ENCODE data around the gene PCDHGA6. TPM values are rescaled to one million over a fixed set of nuclear protein-coding genes. Genes with fewer than 3 reads are reported as not detected.

The PCDHGA6 gene
- total and polyA plus RNA-seq, 10 donors: 0.35 to 5.0 (median 4.0) TPM

- Histone ChIP-seq H3K4me3 (peak within 1 kb of the TSS in 5 of 8 donors; percentile 2 to 60 (median 24)), H3K27ac (no peak within 1 kb of the TSS), H3K27me3 (replicated peaks in 1 of 7) (peaks cover 0 to 94% (median 16%) of the 10 kb centered on the region in 7 donors), H3K36me3 (peaks cover 0 to 7% (median 0%) of the 10 kb centered on the region in 6 donors), H3K9me3 (peaks cover 0 to 100% (median 97%) of the 10 kb centered on the region in 8 donors), H3K4me1 (no peaks in the 10 kb centered on the region)
- no peak for DNase-seq
- TF ChIP-seq POLR2A (IDR thresholded peaks at IDR 0.05): no peak
- peak in 5 of 11 experiments; percentile 22 to 38 (median 27) for TF ChIP-seq CTCF (IDR thresholded peaks at IDR 0.05 in 8 of 11, conservative IDR thresholded peaks at IDR 0.05 in 3 of 11)
- intact Hi-C loops (cut with DNase I; ENCODE audit: low total_unique reads): no loop called here
- WGBS, 5 donors: 15 to 23% (median 18%) methylated on average over 23 to 24 of the region's 24 CpGs
These were observed 13.8 kb upstream of the PCDHGA6 start, which contains the start of gene PCDHGB2 for GRCh38 chr5:141359790-141360426. Gene PCDHGB2 (plus strand): TSS chr5:141359994. CDS start chr5:141360136, 142 bp downstream.

- Histone ChIP-seq H3K36me3 (peaks cover 0 to 7% (median 0%) of the 10 kb centered on the region in 6 donors), H3K27me3 (replicated peaks in 1 of 7) (peaks cover 0 to 94% (median 17%) of the 10 kb centered on the region in 7 donors), H3K4me1 (no peaks in the 10 kb centered on the region), H3K9me3 (peaks cover 0 to 100% (median 97%) of the 10 kb centered on the region in 8 donors), H3K27ac (no peak overlapping the region), H3K4me3 (peak overlapping the region in 1 of 8 donors; percentile 60)
- WGBS, 5 donors: 35 to 55% (median 47%) methylated on average over 15 of the region's 15 CpGs
- DNase-seq: no peak
- intact Hi-C loops (cut with DNase I; ENCODE audit: low total_unique reads): no loop called here
- no peak for TF ChIP-seq POLR2A (IDR thresholded peaks at IDR 0.05)
- TF ChIP-seq POLR2AphosphoS5 (IDR thresholded peaks at IDR 0.05): no peak
- TF ChIP-seq CTCF (IDR thresholded peaks at IDR 0.05 in 8 of 11, conservative IDR thresholded peaks at IDR 0.05 in 3 of 11): no peak
These were observed 13.0 kb upstream of the PCDHGA6 start for GRCh38 chr5:141360685-141361084.

- Histone ChIP-seq H3K27me3 (replicated peaks in 1 of 7) (peaks cover 0 to 94% (median 30%) of the 10 kb centered on the region in 7 donors), H3K4me3 (no peak overlapping the region), H3K9me3 (peaks cover 0 to 99% (median 98%) of the 10 kb centered on the region in 8 donors), H3K27ac (no peak overlapping the region), H3K36me3 (peaks cover 0 to 7% (median 0%) of the 10 kb centered on the region in 6 donors), H3K4me1 (no peaks in the 10 kb centered on the region)
- DNase-seq: no peak
- TF ChIP-seq CTCF (IDR thresholded peaks at IDR 0.05 in 8 of 11, conservative IDR thresholded peaks at IDR 0.05 in 3 of 11) (no peak), POLR2AphosphoS5 (IDR thresholded peaks at IDR 0.05) (no peak), POLR2A (IDR thresholded peaks at IDR 0.05) (no peak)
- intact Hi-C loops (cut with DNase I; ENCODE audit: low total_unique reads): no loop called here
These were observed 11.0 kb upstream of the PCDHGA6 start for GRCh38 chr5:141362719-141363118.

DNA sequence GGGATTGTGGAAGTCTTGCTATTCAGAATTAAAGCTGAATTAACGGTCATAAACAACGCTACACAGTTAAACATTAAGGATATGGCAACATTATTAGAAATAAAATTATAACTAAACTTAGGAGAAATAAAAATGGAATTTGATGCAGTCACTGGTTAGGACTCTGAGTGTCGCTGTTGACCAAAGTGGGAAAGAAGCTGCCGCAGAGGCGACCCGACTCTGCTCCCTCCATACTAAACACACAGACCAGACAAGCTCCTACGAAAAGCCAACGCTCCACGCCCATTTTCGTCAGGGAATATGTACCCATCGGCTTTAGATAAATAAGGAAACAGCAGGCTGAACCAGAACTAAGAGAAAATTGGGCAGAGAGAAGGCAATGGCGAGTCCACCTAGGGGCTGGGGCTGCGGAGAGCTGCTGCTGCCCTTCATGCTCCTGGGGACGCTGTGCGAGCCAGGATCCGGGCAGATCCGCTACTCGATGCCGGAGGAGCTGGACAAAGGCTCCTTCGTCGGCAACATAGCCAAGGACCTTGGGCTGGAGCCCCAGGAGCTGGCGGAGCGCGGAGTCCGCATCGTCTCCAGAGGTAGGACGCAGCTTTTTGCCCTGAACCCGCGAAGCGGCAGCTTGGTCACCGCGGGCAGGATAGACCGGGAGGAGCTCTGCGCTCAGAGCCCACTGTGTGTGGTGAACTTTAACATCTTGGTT is 9.6 kb upstream of the PCDHGA6 start, which contains the start of gene PCDHGA5:
Gene PCDHGA5, plus strand, starts transcription at position 211 of the 709 bp plus-strand sequence. Its CDS starts 169 bp downstream, at position 380.
- no peak for DNase-seq
- peaks cover 0 to 95% (median 30%) of the 10 kb centered on the region in 7 donors for H3K27me3 ChIP-seq (replicated peaks in 1 of 7)

More for the DNA sequence above, 9.6 kb upstream of the PCDHGA6 start, which contains the start of gene PCDHGA5:
- intact Hi-C loops (cut with DNase I; ENCODE audit: low total_unique reads): no loop called here
- TF ChIP-seq POLR2A (IDR thresholded peaks at IDR 0.05): no peak
- no peak for TF ChIP-seq POLR2AphosphoS5 (IDR thresholded peaks at IDR 0.05)
- no peak for TF ChIP-seq CTCF (IDR thresholded peaks at IDR 0.05 in 8 of 11, conservative IDR thresholded peaks at IDR 0.05 in 3 of 11)
- Histone ChIP-seq H3K27ac (no peak within 1 kb of the TSS), H3K36me3 (peaks cover 0 to 7% (median 0%) of the 10 kb centered on the region in 6 donors), H3K9me3 (peaks cover 0 to 100% (median 95%) of the 10 kb centered on the region in 8 donors), H3K4me3 (peak within 1 kb of the TSS in 1 of 8 donors; percentile 22), H3K4me1 (no peaks in the 10 kb centered on the region)
- WGBS, 5 donors: 23 to 33% (median 27%) methylated on average over 34 of the region's 34 CpGs
